GM18519 (cell line): ENCODE data around the gene CHST5.

ENCODE experiments used
- ATAC-seq: cut with Tn5 transposase; IDR thresholded peaks from one replicate; pipeline ENCODE4 v1.9.1; 2021; ENCODE audit warnings: mild to moderate bottlenecking, moderate library complexity; ENCODE audit not compliant: unreplicated experiment, low FRiP score

CHST5 gene

DNA sequence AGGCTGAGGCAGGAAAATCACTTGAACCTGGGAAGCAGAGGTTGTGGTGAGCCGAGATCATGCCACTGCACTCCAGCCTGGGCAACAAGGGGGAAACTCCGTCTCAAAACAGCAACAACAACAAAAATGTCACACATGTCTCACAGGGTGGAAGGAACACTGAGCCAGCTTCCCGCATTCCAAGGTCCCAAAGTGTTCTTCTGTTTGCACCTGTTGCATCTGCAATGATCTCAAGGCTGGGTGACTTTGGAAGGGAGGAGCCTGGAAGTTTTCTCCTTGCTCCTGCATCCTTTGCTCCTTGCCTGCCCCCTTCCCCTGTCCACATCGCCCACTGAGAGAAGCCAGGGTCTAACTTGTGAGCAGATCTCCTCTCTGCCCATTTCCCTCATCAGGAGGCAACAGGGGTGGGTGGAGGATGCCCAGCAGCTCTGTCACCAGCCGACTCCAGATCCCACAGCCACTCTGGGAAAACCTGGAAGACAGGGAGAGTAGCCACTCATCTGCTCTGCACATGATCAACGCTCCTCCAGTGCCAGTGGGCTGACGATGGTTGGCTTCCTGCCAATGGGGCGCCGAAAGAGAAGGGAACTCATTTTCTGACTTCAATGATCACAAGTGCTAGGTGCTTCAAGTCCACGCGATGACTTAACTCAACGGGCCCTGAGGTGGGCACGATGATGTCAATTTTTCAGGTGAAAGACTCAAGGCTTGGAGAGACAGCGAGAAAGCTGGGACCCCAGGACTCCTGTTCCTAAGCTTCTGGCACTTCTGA is 53.3 kb downstream of the CHST5 start:
- no peak for ATAC-seq

DNA sequence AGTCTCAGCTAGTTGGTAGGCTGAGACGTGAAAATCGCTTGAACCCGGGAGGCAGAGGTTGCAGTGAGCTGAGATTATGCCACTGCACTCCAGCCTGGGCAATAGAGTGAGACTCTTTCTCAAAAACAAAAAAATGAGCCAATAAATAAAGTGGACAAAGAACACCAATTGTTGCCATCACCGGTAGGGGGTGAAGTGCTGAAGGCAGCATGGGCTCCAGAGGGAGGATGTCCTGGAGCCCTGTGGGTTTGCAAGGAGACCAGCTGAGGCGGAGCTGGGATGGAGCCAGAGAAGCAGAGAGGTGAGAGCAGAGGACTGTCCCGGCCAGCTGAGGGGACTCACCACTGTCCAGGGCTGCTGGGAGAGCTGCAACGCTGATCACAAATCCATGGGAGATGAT is 54.4 kb downstream of the CHST5 start:
- ATAC-seq = no peak

GRCh38 chr16:75479421-75479990 is 56.4 kb downstream of the CHST5 start:
- ATAC-seq = no peak
